GM12873 (cell line): Measurements from ENCODE around the gene ECHS1.

Experiments used
- TF ChIP-seq, protein P1 (sequence below): IDR thresholded peaks from 2 replicates; pipeline ENCODE4 v1.5.1; 2012; ENCODE audit warnings: low read depth, mild to moderate bottlenecking, moderate library complexity, low read length, control low read depth; ENCODE audit not compliant: insufficient read depth; ENCODE audit errors: missing control alignments

The ECHS1 gene

DNA sequence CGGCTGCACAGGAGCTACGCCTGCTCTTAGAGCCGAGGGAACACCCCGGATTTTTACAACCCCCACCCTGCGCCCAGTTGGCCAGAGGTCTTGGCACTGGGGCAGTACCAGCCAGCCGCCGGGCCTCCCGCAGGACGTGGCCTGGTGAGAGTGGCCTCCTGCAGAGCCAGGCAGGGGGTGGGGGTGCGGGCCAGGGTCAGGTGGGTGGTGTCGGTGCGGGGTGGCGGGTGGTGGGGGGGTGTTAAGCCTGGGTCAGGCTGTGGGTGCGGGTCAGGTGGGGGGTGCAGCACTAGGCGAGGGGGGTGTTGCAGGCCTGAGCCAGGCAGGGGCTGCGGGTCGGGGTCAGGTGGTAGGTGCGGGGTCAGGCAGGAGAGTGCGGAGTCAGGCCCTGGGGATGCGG lies 647 bp downstream of the ECHS1 start:
- TF ChIP-seq, protein P1, sequence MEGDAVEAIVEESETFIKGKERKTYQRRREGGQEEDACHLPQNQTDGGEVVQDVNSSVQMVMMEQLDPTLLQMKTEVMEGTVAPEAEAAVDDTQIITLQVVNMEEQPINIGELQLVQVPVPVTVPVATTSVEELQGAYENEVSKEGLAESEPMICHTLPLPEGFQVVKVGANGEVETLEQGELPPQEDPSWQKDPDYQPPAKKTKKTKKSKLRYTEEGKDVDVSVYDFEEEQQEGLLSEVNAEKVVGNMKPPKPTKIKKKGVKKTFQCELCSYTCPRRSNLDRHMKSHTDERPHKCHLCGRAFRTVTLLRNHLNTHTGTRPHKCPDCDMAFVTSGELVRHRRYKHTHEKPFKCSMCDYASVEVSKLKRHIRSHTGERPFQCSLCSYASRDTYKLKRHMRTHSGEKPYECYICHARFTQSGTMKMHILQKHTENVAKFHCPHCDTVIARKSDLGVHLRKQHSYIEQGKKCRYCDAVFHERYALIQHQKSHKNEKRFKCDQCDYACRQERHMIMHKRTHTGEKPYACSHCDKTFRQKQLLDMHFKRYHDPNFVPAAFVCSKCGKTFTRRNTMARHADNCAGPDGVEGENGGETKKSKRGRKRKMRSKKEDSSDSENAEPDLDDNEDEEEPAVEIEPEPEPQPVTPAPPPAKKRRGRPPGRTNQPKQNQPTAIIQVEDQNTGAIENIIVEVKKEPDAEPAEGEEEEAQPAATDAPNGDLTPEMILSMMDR: no peak

DNA sequence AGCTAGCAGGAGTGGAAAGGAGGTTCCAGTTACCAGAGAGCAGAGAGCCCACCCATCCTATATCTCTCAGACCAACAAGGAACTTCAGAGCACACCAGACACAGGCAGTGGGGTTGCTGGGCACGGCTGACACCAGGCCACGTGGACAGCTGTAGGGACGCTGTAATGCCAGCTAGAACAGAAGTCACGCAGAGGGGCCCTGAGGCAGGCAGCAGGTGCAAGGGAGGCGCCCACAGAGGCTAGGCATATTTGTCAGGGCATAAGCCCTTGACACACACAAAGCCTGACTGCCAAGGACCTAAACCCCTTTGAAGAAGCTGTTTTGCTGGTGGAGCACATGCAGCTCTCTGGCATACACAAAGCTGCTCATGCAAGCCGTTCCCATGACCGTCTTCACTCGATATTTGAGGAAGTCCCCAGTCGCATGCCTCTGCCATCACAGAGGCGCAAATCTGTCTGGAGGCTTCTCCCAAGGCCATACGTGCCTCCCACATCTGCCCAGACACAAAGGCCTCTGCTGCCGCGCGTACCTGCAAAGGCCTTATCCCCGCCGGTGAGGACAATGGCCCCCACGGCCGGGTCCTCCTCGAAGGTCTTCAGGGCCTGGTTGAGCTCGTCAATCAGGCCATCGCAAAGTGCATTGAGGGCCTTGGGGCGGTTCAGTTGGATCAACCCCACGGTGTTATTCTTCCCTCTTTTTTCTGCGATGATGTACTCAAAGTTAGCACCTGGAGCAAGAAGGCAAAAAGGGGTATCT lies 2.9 kb downstream of the ECHS1 start:
- TF ChIP-seq, protein P1: no peak

DNA sequence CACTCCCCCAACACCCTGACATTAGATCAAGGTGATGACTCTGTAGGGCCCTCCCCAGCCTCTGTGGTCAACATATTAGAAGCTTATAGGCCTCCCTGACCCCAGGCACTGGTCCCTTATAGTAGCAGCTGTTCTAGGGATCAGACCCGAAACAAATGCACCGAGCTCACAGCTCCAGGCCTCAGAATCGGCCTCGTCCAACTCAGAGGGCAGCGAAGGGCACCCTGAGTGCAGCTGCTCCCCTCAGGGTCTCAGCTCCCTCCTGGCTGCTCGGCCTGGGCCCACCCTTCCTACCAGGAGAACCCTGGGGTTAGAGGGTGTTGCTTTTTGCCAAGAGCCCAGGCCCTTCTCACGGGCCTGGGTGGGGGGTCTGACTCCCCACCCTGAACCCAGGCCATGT lies 5.0 kb downstream of the ECHS1 start:
- TF ChIP-seq, protein P1: no peak

DNA sequence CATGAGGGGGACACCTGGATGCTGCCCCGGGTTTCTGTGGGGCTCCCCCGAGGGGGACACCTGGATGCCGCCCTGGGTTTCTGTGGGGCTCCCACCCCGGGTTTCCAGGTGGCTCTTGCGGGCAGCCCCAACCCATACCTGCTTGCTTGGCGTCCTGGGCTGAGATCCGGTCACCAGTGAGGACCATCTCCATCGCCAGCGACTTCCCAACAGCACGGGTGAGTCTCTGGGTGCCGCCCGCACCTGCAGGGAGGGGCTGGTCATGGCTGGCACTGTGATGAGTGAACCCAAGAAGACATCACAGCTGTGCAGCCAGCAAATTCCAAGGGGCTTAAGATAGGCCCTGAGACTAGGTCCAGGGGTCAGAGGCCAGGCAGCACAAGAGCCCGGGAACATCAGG lies 6.4 kb downstream of the ECHS1 start:
- TF ChIP-seq, protein P1: no peak

DNA sequence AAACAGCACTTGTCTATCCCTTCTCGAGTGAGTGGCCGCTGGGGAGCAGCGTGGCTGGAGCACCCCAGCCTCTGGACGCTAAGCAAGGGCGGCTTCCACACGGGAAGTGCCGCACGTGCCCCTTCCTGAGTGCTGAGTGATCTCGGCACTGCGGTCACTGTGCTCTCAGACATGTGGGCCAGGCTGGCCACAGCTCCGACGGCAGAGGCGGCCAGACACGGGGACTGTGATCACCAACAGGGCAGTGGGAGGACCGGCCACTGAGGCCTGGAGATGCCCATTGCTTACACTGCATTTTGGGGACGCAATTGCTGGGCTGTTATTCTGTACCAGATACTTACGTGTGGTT lies 7.0 kb downstream of the ECHS1 start:
- TF ChIP-seq, protein P1: no peak

DNA sequence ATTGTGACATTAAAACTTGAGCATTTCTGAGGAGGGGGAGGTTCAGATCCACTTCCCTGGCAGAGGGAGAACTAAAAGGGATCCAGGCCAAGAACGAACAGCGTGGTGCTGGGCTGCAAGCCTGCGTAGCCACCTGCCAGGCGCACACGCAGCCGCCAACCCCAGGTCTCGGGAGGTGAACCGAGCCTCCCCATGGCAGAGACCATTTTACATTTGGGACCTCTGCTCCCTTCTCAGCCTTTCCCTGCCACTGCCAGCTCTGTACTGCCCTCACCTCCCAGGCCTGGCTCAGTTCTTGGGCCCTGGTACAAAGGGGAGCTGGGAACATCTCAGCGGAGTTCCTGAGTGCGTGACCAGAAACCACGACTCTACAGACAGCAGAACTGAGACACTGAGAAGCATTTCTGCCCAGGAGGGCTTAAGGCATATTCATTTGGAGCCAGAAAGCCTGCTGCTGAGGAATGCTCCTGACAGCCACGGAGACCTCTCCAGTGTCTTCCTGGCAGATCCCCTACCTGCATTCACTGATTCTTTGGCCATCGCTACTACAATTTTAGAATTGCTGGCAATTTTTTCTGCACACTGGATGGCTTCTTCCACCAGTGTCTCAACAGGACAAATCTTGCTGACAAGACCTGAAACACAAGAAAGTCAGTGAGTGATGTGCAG lies 7.6 kb downstream of the ECHS1 start:
- TF ChIP-seq, protein P1: no peak

DNA sequence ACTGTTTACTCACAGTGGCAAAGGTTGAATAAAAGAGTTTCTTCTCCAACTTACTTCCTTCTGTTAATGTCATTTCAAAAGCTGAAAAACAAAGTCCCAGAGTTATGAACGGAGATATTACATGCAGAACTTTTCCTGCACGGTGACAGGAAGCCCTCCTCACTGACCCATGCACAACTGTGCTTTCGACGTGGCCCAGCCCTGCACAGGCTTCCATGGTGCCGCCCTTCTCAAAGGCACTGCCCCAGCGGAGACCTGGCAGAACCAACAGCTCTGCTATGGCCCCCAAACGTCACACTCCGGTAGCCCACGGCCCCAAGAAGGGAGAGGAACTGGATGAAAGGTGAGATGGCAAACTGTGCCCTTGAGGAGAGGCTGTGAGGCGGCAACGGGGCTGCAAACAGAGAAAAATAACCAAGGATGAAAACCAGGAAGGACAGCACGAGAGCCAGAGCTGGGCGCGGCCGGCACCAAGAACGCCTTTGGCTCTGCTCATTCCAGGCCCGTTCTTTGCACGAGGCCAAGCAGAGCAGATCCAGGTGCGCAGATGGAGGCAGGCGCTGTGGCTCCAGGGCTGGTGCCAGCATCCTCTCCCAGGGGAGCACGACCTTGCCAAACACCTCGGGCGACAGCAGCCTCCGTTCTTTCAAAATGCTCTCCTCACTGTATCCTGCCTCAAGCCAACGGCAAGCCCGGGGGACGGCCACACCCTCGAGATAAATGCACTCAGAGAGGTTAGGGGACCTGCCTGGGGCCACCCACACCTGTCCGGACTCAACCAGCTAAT lies 8.3 kb downstream of the ECHS1 start:
- TF ChIP-seq, protein P1: no peak
